NB4 (cell line): ENCODE data around the gene MARK2.

Experiments used
- POLR2A ChIP-seq: IDR thresholded peaks from 2 replicates; pipeline ENCODE4 v1.6.1; 2011; ENCODE audit warnings: mild to moderate bottlenecking; ENCODE audit not compliant: insufficient read length; ENCODE audit errors: extremely low read depth
- TF ChIP-seq, protein P1 (sequence below): IDR thresholded peaks from one replicate; pipeline ENCODE4 v1.5.1; 2012; ENCODE audit warnings: low read depth, low read length

DNA sequence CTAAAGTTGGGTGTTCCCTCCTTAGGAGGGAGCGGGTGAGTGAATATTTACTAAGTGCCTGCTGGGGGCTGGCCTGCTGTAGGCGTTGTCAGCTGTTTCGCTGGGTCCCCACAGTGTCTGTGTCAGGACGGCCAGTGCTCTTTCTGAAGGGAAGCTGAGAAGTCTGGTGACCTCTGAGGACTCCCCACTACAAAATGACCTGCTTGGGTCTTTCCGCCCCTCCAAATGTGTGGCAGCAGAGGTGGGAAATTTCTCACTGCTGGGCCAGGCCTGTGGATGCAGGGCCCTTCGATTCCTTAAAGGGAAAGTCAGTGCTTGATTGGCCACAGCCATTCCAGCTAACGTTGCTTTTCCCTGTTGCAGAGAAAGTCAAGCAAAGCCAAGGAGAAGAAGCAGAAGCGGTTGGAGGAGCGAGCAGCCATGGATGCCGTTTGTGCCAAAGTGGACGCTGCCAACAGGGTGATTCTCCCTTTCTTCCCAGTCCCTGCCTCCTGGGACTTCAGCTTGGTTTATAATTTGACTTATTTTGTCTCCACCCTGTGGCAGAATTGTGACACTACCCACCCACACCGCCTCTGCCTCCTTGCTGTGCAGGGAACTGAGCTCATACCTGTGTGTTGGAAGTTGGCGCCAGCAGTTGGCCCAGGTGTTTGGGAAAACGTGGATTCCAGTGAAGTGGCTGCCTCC lies 106.7 kb downstream of the MARK2 start:
- TF ChIP-seq, protein P1, sequence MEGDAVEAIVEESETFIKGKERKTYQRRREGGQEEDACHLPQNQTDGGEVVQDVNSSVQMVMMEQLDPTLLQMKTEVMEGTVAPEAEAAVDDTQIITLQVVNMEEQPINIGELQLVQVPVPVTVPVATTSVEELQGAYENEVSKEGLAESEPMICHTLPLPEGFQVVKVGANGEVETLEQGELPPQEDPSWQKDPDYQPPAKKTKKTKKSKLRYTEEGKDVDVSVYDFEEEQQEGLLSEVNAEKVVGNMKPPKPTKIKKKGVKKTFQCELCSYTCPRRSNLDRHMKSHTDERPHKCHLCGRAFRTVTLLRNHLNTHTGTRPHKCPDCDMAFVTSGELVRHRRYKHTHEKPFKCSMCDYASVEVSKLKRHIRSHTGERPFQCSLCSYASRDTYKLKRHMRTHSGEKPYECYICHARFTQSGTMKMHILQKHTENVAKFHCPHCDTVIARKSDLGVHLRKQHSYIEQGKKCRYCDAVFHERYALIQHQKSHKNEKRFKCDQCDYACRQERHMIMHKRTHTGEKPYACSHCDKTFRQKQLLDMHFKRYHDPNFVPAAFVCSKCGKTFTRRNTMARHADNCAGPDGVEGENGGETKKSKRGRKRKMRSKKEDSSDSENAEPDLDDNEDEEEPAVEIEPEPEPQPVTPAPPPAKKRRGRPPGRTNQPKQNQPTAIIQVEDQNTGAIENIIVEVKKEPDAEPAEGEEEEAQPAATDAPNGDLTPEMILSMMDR = peak; percentile 67
- TF ChIP-seq POLR2A = no peak
